K562 (cell line): ENCODE measurements around the gene SELENOW. TPM values are rescaled to one million over a fixed set of nuclear protein-coding genes. Genes with fewer than 3 reads are reported as not detected.

Experiments
- CEBPB ChIP-seq: fragments of 450-650 bp; IDR thresholded peaks from 2 replicates; pipeline ENCODE4 v1.6.1; 2016; ENCODE audit warnings: missing genetic modification characterization, missing compliant biosample characterization
- CHD4 ChIP-seq: fragments of 200-600 bp; sonication (generic); IDR thresholded peaks from 3 replicates; pipeline ENCODE4 v1.6.1; 2012; ENCODE audit warnings: low read depth, mild to moderate bottlenecking, mixed read lengths, low read length, inconsistent platforms; ENCODE audit not compliant: insufficient read depth, insufficient replicate concordance, poor library complexity, severe bottlenecking
- ESRRB ChIP-seq: fragments of 250-450 bp; sonication (Bioruptor Pico); IDR thresholded peaks from 2 replicates; pipeline ENCODE4 v1.5.0; 2020; ENCODE audit warnings: mild to moderate bottlenecking, moderate library complexity, borderline replicate concordance
- KDM4B ChIP-seq, 2 experiments: fragments of 450-650 bp in 1 of 2; sonication (generic) in 1 of 2; IDR thresholded peaks; 2 replicates each; pipeline ENCODE4 v1.6.1; 2016 to 2017; ENCODE audit warnings: borderline replicate concordance in 2 of 2, antibody characterized with exemption in 1 of 2, low read depth in 1 of 2, mild to moderate bottlenecking in 1 of 2
- NR3C1 ChIP-seq: sonication (generic); formaldehyde crosslinking; IDR thresholded peaks from 2 replicates; pipeline ENCODE4 v1.8.1; 2022; ENCODE audit warnings: missing genetic modification reagents
- NR4A1 ChIP-seq, 2 experiments: fragments of 250-450 bp in 1 of 2; fragments of 450-650 bp in 1 of 2; sonication (Bioruptor Pico) in 1 of 2; IDR thresholded peaks; 2 replicates each; pipeline versions ENCODE4 v1.4.0 to v1.6.1; 2016 to 2020; ENCODE audit warnings: mild to moderate bottlenecking in 2 of 2, missing compliant biosample characterization in 1 of 2, missing genetic modification characterization in 1 of 2, moderate library complexity in 1 of 2
- OTX1 ChIP-seq: fragments of 450-650 bp; formaldehyde crosslinking; IDR thresholded peaks from 2 replicates; pipeline ENCODE4 v1.4.0; 2022; ENCODE audit warnings: mild to moderate bottlenecking
- PTTG1 ChIP-seq: fragments of 450-650 bp; IDR thresholded peaks from 2 replicates; pipeline ENCODE4 v1.6.1; 2016; ENCODE audit warnings: low read depth, mild to moderate bottlenecking, missing genetic modification characterization, missing compliant biosample characterization
- RFX1 ChIP-seq: fragments of 450-650 bp; IDR thresholded peaks from 2 replicates; pipeline ENCODE4 v1.6.1; 2016; ENCODE audit warnings: mild to moderate bottlenecking, moderate library complexity
- SIN3A ChIP-seq, 2 experiments: fragments of 150-350 bp in 1 of 2; IDR thresholded peaks; 2 replicates each; pipeline ENCODE4 v1.6.1; 2011 to 2016; ENCODE audit warnings: borderline replicate concordance in 2 of 2, low read depth in 2 of 2, low read length in 2 of 2, mild to moderate bottlenecking in 2 of 2, moderate library complexity in 2 of 2; ENCODE audit not compliant: control insufficient read depth in 1 of 2
- STAG1 ChIP-seq: sonication (generic); formaldehyde crosslinking; IDR thresholded peaks from 2 replicates; pipeline ENCODE4 v1.5.0; 2020; ENCODE audit warnings: missing genetic modification reagents, borderline replicate concordance
- TEAD2 ChIP-seq: fragments of 450-650 bp; IDR thresholded peaks from 2 replicates; pipeline ENCODE4 v1.6.1; 2016; ENCODE audit warnings: missing genetic modification characterization, control low read depth, missing compliant biosample characterization
- ZHX1 ChIP-seq: fragments of 150-350 bp; conservative IDR thresholded peaks from 2 replicates; pipeline ENCODE4 v1.6.1; 2014; ENCODE audit warnings: low read length
- ZNF232 ChIP-seq: sonication (generic); formaldehyde crosslinking; IDR thresholded peaks from 2 replicates; pipeline ENCODE4 v1.8.0; 2022; ENCODE audit warnings: mild to moderate bottlenecking, missing genetic modification reagents
- polyA plus RNA-seq, 8 experiments: library from polyadenylated mRNA; depleted of rRNA in 4 of 8; stranded (reverse) in 5 of 8; unstranded in 3 of 8; fragments of >200 nt; fragmentation: Nextera tagmentation in 2 of 8; fragmentation: Illumina TruSeq in 1 of 8; extraction: Ambion mirVana in 2 of 8; extraction: Trizol in 1 of 8; gene quantifications; 2 replicates each; pipeline versions ENCODE4 v1.2.1 to v1.2.3, GENCODE V29; 2011 to 2014; ENCODE audit warnings: inconsistent platforms in 1 of 8, missing spikeins in 1 of 8
- total RNA-seq, 7 experiments: library from RNA; depleted of rRNA in 6 of 7; stranded (reverse); fragments of >200 nt in 6 of 7; fragmentation: Illumina TruSeq in 2 of 7; extraction: Trizol in 2 of 7; gene quantifications; 2 replicates each; pipeline versions ENCODE4 v1.2.1 to v1.2.3, GENCODE V29; 2011 to 2021; ENCODE audit warnings: low replicate concordance in 1 of 7
- TF ChIP-seq, protein P1 (sequence below): fragments of 150-350 bp; IDR thresholded peaks from 2 replicates; pipeline ENCODE4 v1.6.1; 2014; ENCODE audit warnings: low read depth, mild to moderate bottlenecking, low read length, borderline replicate concordance
- TF ChIP-seq, protein P2 (sequence below): fragments of 250-450 bp; sonication (Bioruptor Pico); IDR thresholded peaks from 2 replicates; pipeline ENCODE4 v1.9.0; 2021; ENCODE audit warnings: mild to moderate bottlenecking, inconsistent platforms

Gene SELENOW
- total and polyA plus RNA-seq, 9 of the 15 experiments (the other 6 are each of a cell fraction or from before 2014, with no cell fraction given), result 91.9 to 279 (median 156) TPM

DNA sequence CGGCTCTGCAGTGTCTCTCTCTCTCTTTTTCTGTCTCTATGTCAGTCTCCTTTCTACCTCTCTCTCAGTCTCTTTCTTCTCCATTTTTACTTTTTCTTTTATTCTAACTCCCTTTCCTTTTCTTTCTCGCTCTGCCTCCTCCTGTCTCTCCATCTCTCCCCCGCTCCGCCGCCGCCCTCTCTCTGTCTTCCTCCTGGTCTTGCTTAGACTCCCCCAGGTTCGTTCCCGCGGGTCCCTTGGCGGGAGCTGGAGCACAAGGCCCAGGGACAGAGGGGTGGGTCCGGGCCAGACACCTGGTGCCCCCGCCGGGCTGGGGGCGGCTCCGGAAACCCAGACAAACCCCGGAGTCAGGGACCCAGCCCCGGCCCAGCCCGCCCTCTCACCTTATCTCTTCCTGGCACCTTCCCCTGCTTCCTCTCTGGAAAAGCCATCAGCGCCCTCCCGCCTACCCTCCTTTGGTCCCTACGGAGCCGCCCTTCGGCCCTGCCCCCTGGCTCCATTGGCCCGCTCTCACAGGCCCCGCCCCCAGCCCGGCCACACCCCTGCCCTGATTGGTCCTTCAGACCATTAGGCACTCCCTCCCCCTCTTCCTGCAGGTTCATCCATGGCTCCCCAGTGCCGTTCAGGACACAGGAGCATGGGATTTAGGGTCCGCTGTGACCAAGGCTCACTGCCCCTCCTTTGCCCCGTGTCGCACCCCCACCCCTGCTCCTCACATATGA lies 48.5 kb upstream of the SELENOW start (continued):
- TF ChIP-seq, protein P1, sequence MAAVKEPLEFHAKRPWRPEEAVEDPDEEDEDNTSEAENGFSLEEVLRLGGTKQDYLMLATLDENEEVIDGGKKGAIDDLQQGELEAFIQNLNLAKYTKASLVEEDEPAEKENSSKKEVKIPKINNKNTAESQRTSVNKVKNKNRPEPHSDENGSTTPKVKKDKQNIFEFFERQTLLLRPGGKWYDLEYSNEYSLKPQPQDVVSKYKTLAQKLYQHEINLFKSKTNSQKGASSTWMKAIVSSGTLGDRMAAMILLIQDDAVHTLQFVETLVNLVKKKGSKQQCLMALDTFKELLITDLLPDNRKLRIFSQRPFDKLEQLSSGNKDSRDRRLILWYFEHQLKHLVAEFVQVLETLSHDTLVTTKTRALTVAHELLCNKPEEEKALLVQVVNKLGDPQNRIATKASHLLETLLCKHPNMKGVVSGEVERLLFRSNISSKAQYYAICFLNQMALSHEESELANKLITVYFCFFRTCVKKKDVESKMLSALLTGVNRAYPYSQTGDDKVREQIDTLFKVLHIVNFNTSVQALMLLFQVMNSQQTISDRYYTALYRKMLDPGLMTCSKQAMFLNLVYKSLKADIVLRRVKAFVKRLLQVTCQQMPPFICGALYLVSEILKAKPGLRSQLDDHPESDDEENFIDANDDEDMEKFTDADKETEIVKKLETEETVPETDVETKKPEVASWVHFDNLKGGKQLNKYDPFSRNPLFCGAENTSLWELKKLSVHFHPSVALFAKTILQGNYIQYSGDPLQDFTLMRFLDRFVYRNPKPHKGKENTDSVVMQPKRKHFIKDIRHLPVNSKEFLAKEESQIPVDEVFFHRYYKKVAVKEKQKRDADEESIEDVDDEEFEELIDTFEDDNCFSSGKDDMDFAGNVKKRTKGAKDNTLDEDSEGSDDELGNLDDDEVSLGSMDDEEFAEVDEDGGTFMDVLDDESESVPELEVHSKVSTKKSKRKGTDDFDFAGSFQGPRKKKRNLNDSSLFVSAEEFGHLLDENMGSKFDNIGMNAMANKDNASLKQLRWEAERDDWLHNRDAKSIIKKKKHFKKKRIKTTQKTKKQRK, result no peak
- TF ChIP-seq, protein P2, sequence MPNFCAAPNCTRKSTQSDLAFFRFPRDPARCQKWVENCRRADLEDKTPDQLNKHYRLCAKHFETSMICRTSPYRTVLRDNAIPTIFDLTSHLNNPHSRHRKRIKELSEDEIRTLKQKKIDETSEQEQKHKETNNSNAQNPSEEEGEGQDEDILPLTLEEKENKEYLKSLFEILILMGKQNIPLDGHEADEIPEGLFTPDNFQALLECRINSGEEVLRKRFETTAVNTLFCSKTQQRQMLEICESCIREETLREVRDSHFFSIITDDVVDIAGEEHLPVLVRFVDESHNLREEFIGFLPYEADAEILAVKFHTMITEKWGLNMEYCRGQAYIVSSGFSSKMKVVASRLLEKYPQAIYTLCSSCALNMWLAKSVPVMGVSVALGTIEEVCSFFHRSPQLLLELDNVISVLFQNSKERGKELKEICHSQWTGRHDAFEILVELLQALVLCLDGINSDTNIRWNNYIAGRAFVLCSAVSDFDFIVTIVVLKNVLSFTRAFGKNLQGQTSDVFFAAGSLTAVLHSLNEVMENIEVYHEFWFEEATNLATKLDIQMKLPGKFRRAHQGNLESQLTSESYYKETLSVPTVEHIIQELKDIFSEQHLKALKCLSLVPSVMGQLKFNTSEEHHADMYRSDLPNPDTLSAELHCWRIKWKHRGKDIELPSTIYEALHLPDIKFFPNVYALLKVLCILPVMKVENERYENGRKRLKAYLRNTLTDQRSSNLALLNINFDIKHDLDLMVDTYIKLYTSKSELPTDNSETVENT, result no peak
- TF ChIP-seq ZNF232 (no peak), NR4A1 (CRISPR knock-in tag; IDR thresholded peaks at IDR 0.05) (no peak), NR4A1 (tag; IDR thresholded peaks at IDR 0.05) (no peak), PTTG1 (tag) (no peak), TEAD2 (tag) (no peak), CEBPB (tag) (no peak), ESRRB (CRISPR knock-in tag) (no peak), KDM4B (IDR thresholded peaks at IDR 0.05; ENCODE audit: borderline replicate concordance in 2 of 2, low read depth in 1 of 2) (no peak; a peak in 1 of 4 replicates), ZHX1 (no peak), OTX1 (no peak), SIN3A (IDR thresholded peaks at IDR 0.05; ENCODE audit: borderline replicate concordance in 2 of 2, control insufficient read depth in 1 of 2, low read depth in 2 of 2, low read length in 2 of 2) (peak; percentile 63 to 73; a peak in 2 of 4 replicates), STAG1 (CRISPR knock-in tag) (no peak), CHD4 (no peak), RFX1 (no peak), NR3C1 (CRISPR knock-in tag) (no peak)
